ENCODE results near the gene APOL6.
A peak's percentile ranks its signal among the peaks of the same experiment; 100 is the strongest.

APOL6 gene

GRCh38 chr22:35648066-35649025, at the start of gene APOL6:
Gene APOL6, plus strand, starts transcription at chr22:35648446. Its CDS starts 7,980 bp downstream, at chr22:35656426.
- peak; percentile 82 for DNase-seq

- DNase-seq: no peak
Observed at GRCh38 chr22:35599364-35599763, 48.9 kb upstream of the APOL6 start.

- no peak for DNase-seq
Observed at GRCh38 chr22:35600476-35600875, 47.8 kb upstream of the APOL6 start.

- no peak for DNase-seq
Observed at GRCh38 chr22:35601013-35601580, 47.1 kb upstream of the APOL6 start.

- peak; percentile 79 for DNase-seq
Observed at GRCh38 chr22:35601743-35602615, 46.3 kb upstream of the APOL6 start.

GRCh38 chr22:35604621-35605368, 43.5 kb upstream of the APOL6 start:
- DNase-seq: peak; percentile 53

- no peak for DNase-seq
Observed at GRCh38 chr22:35605369-35605680, 42.9 kb upstream of the APOL6 start.

GRCh38 chr22:35605851-35606481, 42.3 kb upstream of the APOL6 start:
- no peak for DNase-seq

- DNase-seq: no peak
Observed at GRCh38 chr22:35606916-35607315, 41.3 kb upstream of the APOL6 start.

GRCh38 chr22:35608088-35608487, 40.2 kb upstream of the APOL6 start:
- no peak for DNase-seq

GRCh38 chr22:35609261-35609660, 39.0 kb upstream of the APOL6 start:
- no peak for DNase-seq

GRCh38 chr22:35609761-35610160, 38.5 kb upstream of the APOL6 start:
- DNase-seq: no peak

GRCh38 chr22:35610741-35611140, 37.5 kb upstream of the APOL6 start:
- no peak for DNase-seq

- no peak for DNase-seq
Observed at GRCh38 chr22:35611200-35611890, 36.9 kb upstream of the APOL6 start.

GRCh38 chr22:35611891-35612576, 36.2 kb upstream of the APOL6 start:
- DNase-seq: no peak

GRCh38 chr22:35612903-35613302, 35.3 kb upstream of the APOL6 start:
- DNase-seq: no peak

GRCh38 chr22:35614404-35614803, 33.8 kb upstream of the APOL6 start:
- no peak for DNase-seq

- DNase-seq: no peak
Observed at GRCh38 chr22:35615156-35615555, 33.1 kb upstream of the APOL6 start.

- no peak for DNase-seq
Observed at GRCh38 chr22:35616043-35616442, 32.2 kb upstream of the APOL6 start.

- DNase-seq: no peak
Observed at GRCh38 chr22:35617137-35617755, 31.0 kb upstream of the APOL6 start, which contains the start of gene MB. Gene MB, minus strand, starts transcription at chr22:35617329. Its CDS starts 72 bp downstream, at chr22:35617257.

Data from EL (cell line).